H1 (cell line): ENCODE measurements around the gene CENPF. TPM values are rescaled to one million over a fixed set of nuclear protein-coding genes. Genes with fewer than 3 reads are reported as not detected.

ENCODE experiments used
- CTCF ChIA-PET: fragments of 300-600 bp; sonication (Branson Sonifier 250); formaldehyde crosslinking; loops from one replicate; lab custom pipeline; 2021; ENCODE audit not compliant: partially characterized antibody; lab: Charles Lee
- POLR2A ChIA-PET: fragments of 300-600 bp; sonication (Branson Sonifier 250); formaldehyde crosslinking; loops from one replicate; lab custom pipeline; 2021; ENCODE audit warnings: inconsistent platforms; ENCODE audit not compliant: partially characterized antibody; lab: Charles Lee
- DNase-seq, 2 experiments: peaks; one replicate each; pipeline versions ENCODE4 v3.0.0 to v3.0.0-alpha.2; 2010 to 2022; ENCODE audit warnings: low spot score in 2 of 2, low read depth in 1 of 2, mixed read lengths in 1 of 2
- FAIRE-seq: peaks from 2 replicates; lab custom pipeline; 2011; peaks lifted over from hg19 to GRCh38; lab: Jason Lieb, UNC
- H2AFZ ChIP-seq: 2 replicates; pipeline ENCODE4 v1.8.1; 2012; ENCODE audit warnings: low read length, inconsistent platforms
- H2AK5ac ChIP-seq: 2 replicates; pipeline ENCODE4 v1.6.1; 2013; ENCODE audit warnings: low read depth, low read length
- H2BK120ac ChIP-seq: replicated peaks from 2 replicates; pipeline ENCODE3; 2013; ENCODE audit warnings: low read depth, low read length, inconsistent platforms
- H2BK12ac ChIP-seq: 2 replicates; pipeline ENCODE4 v1.6.1; 2013; ENCODE audit warnings: low read depth, low read length
- H2BK15ac ChIP-seq: 2 replicates; pipeline ENCODE4 v1.6.1; 2013; ENCODE audit warnings: low read length
- H2BK20ac ChIP-seq: 2 replicates; pipeline ENCODE4 v1.6.1; 2013; ENCODE audit warnings: low read length
- H2BK5ac ChIP-seq: 2 replicates; pipeline ENCODE4 v1.6.1; 2013; ENCODE audit warnings: low read depth, low read length
- H3K14ac ChIP-seq: 2 replicates; pipeline ENCODE4 v1.6.1; 2013; ENCODE audit warnings: inconsistent platforms; ENCODE audit not compliant: insufficient read length
- H3K18ac ChIP-seq: 2 replicates; pipeline ENCODE4 v1.6.1; 2013; ENCODE audit warnings: low read length; ENCODE audit errors: extremely low read depth
- H3K23ac ChIP-seq: 2 replicates; pipeline ENCODE4 v1.6.1; 2013; ENCODE audit warnings: inconsistent platforms; ENCODE audit not compliant: insufficient read length
- H3K23me2 ChIP-seq: 2 replicates; pipeline ENCODE4 v1.6.1; 2013; ENCODE audit warnings: low read depth, low read length
- H3K27ac ChIP-seq: 2 replicates; pipeline ENCODE4 v1.6.1; 2011; ENCODE audit warnings: low read depth, low read length, inconsistent platforms
- H3K27me3 ChIP-seq, 4 experiments: replicated peaks in 1 of 4; 1 replicate in 1 of 4; 2 replicates in 3 of 4; pipeline versions ENCODE4 v1.6.1 to v1.8.1; 2011 to 2013; ENCODE audit warnings: low read length in 3 of 4, mild to moderate bottlenecking in 3 of 4, inconsistent platforms in 2 of 4, mixed read lengths in 2 of 4, moderate library complexity in 1 of 4; ENCODE audit not compliant: control insufficient read depth in 3 of 4, insufficient read depth in 3 of 4; ENCODE audit errors: extremely low read depth in 1 of 4
- H3K36me3 ChIP-seq, 4 experiments: 2 replicates each; pipeline versions ENCODE4 v1.6.1 to v1.8.1; 2011 to 2013; ENCODE audit warnings: mild to moderate bottlenecking in 4 of 4, low read length in 3 of 4, moderate library complexity in 2 of 4, control low read depth in 1 of 4, inconsistent platforms in 1 of 4; ENCODE audit not compliant: insufficient read depth in 4 of 4, control insufficient read depth in 2 of 4
- H3K4ac ChIP-seq: replicated peaks from 2 replicates; pipeline ENCODE3; 2013; ENCODE audit warnings: low read length, low read depth, mixed read lengths, inconsistent platforms; ENCODE audit not compliant: insufficient read length
- H3K4me1 ChIP-seq, 4 experiments: replicated peaks in 1 of 4; 1 replicate in 1 of 4; 2 replicates in 3 of 4; pipeline versions ENCODE4 v1.6.1 to v1.8.1; 2011 to 2013; ENCODE audit warnings: low read length in 3 of 4, inconsistent platforms in 2 of 4, mixed read lengths in 1 of 4; ENCODE audit not compliant: insufficient read depth in 4 of 4, control insufficient read depth in 3 of 4
- H3K4me2 ChIP-seq, 2 experiments: 2 replicates each; pipeline versions ENCODE4 v1.6.1 to v1.8.1; 2011 to 2013; ENCODE audit warnings: low read depth in 2 of 2, low read length in 2 of 2, control low read depth in 1 of 2, inconsistent platforms in 1 of 2, mild to moderate bottlenecking in 1 of 2; ENCODE audit not compliant: insufficient read depth in 1 of 2
- H3K4me3 ChIP-seq, 4 experiments: fragments of 200-600, 300-600 bp in 1 of 4; sonication (generic), shearing (Covaris generic), sonication (Bioruptor Twin) in 1 of 4; 2 replicates each; pipeline versions ENCODE4 v1.5.1 to v1.8.1; 2011 to 2016; ENCODE audit warnings: low read length in 4 of 4, low read depth in 3 of 4, control low read depth in 2 of 4, inconsistent platforms in 2 of 4, mild to moderate bottlenecking in 2 of 4, mixed read lengths in 1 of 4, moderate library complexity in 1 of 4; ENCODE audit not compliant: insufficient read depth in 2 of 4; ENCODE audit errors: extremely low read depth in 1 of 4
- H3K56ac ChIP-seq: replicated peaks from 2 replicates; pipeline ENCODE3; 2013; ENCODE audit warnings: low read depth, mild to moderate bottlenecking, mixed read lengths, low read length, inconsistent platforms; ENCODE audit not compliant: insufficient read length
- H3K79me1 ChIP-seq: 2 replicates; pipeline ENCODE4 v1.6.1; 2013; ENCODE audit warnings: low read depth, low read length, control low read depth
- H3K79me2 ChIP-seq, 2 experiments: 2 replicates each; pipeline versions ENCODE4 v1.6.1 to v1.8.1; 2012 to 2013; ENCODE audit warnings: low read length in 2 of 2, mild to moderate bottlenecking in 2 of 2, inconsistent platforms in 1 of 2; ENCODE audit not compliant: insufficient read depth in 2 of 2, control insufficient read depth in 1 of 2
- H3K9ac ChIP-seq, 4 experiments: replicated peaks in 1 of 4; 1 replicate in 1 of 4; 2 replicates in 3 of 4; pipeline versions ENCODE4 v1.6.1 to v1.8.1; 2011 to 2013; ENCODE audit warnings: low read depth in 3 of 4, low read length in 3 of 4, control low read depth in 2 of 4, mild to moderate bottlenecking in 2 of 4, moderate library complexity in 2 of 4, inconsistent platforms in 1 of 4; ENCODE audit errors: extremely low read depth in 1 of 4
- H3K9me3 ChIP-seq, 2 experiments: 2 replicates each; pipeline versions ENCODE4 v1.6.1 to v1.8.1; 2012 to 2013; ENCODE audit warnings: mild to moderate bottlenecking in 2 of 2, moderate library complexity in 2 of 2, control low read depth in 1 of 2, inconsistent platforms in 1 of 2, low read depth in 1 of 2, low read length in 1 of 2, mixed read lengths in 1 of 2; ENCODE audit not compliant: insufficient read depth in 2 of 2
- H4K20me1 ChIP-seq, 2 experiments: replicated peaks in 1 of 2; 2 replicates each; pipeline versions ENCODE3 to v1.8.1; 2011 to 2013; ENCODE audit warnings: inconsistent platforms in 2 of 2, low read length in 2 of 2, mild to moderate bottlenecking in 1 of 2; ENCODE audit not compliant: insufficient read depth in 2 of 2, control insufficient read depth in 1 of 2
- H4K5ac ChIP-seq: 2 replicates; pipeline ENCODE4 v1.6.1; 2013; ENCODE audit warnings: low read length, low read depth, mixed read lengths, inconsistent platforms; ENCODE audit not compliant: insufficient read length
- H4K8ac ChIP-seq: 2 replicates; pipeline ENCODE4 v1.8.0; 2013; ENCODE audit warnings: mild to moderate bottlenecking, moderate library complexity, low read length, inconsistent platforms; ENCODE audit not compliant: insufficient read depth; ENCODE audit errors: extremely low read depth
- H4K91ac ChIP-seq: replicated peaks from 2 replicates; pipeline ENCODE3; 2013; ENCODE audit warnings: low read length, mixed read lengths, inconsistent platforms; ENCODE audit not compliant: insufficient read length
- EP300 ChIP-seq, 2 experiments: IDR thresholded peaks; 1 replicate in 1 of 2; 2 replicates in 1 of 2; pipeline ENCODE4 v1.6.1; 2011 to 2012; ENCODE audit warnings: low read depth in 2 of 2, low read length in 2 of 2, mild to moderate bottlenecking in 2 of 2, borderline replicate concordance in 1 of 2, inconsistent platforms in 1 of 2, moderate library complexity in 1 of 2
- GABPA ChIP-seq: IDR thresholded peaks from 2 replicates; pipeline ENCODE4 v1.6.1; 2011; ENCODE audit warnings: mild to moderate bottlenecking, low read length, moderate library complexity, borderline replicate concordance; ENCODE audit not compliant: insufficient read depth
- HDAC6 ChIP-seq: IDR thresholded peaks from one replicate; pipeline ENCODE4 v1.7.1; 2012; ENCODE audit warnings: low read depth, mild to moderate bottlenecking, inconsistent platforms, low read length, moderate library complexity
- KDM1A ChIP-seq: fragments of 200-600, 300-600 bp; sonication (generic); IDR thresholded peaks from 2 replicates; pipeline ENCODE4 v1.7.1; 2016; ENCODE audit warnings: mild to moderate bottlenecking, low read length, borderline replicate concordance
- SP2 ChIP-seq: IDR thresholded peaks from 2 replicates; pipeline ENCODE4 v1.6.1; 2012; ENCODE audit warnings: mild to moderate bottlenecking, low read length, inconsistent platforms
- TCF12 ChIP-seq: IDR thresholded peaks from 2 replicates; pipeline ENCODE4 v1.6.1; 2011; ENCODE audit warnings: low read depth, mild to moderate bottlenecking, low read length
- ZNF274 ChIP-seq: IDR thresholded peaks from 2 replicates; pipeline ENCODE4 v1.7.0; 2012; ENCODE audit warnings: low read length, borderline replicate concordance; ENCODE audit errors: extremely low read depth
- WGBS, 2 experiments: shearing (Covaris generic) in 1 of 2; methylation state at CpG; one replicate each; pipeline versions ENCODE4 v1.1.6 to v1.1.7; 2013 to 2015; ENCODE audit warnings: low lambda C conversion rate in 2 of 2, mixed read lengths in 2 of 2, inconsistent platforms in 1 of 2, low coverage in 1 of 2, missing lambda C conversion rate in 1 of 2; ENCODE audit not compliant: insufficient replicate concordance in 2 of 2, insufficient coverage in 1 of 2, insufficient read length in 1 of 2; ENCODE audit errors: extremely low coverage in 1 of 2, missing lambda C conversion rate in 1 of 2; 5-methylcytosine and 5-hydroxymethylcytosine counted together
- polyA plus RNA-seq, 7 experiments: library from polyadenylated mRNA; depleted of rRNA in 3 of 7; stranded (reverse) in 5 of 7; unstranded in 2 of 7; fragments of >200 nt in 5 of 7; fragments of 200-250 nt in 2 of 7; gene quantifications; 1 replicate in 5 of 7; 2 replicates in 1 of 7; 4 replicates in 1 of 7; pipeline versions ENCODE4 v1.2.1 to v1.2.3, GENCODE V29; 2011 to 2013; ENCODE audit warnings: missing spikeins in 2 of 7, mixed read lengths in 2 of 7
- total RNA-seq: library from RNA; stranded (reverse); fragmentation: NEBNext Ultra II Directional; extraction: Animal tissue kit (Norgen Biotek cat#: 25700); gene quantifications from 2 replicates; pipeline ENCODE4 v1.2.1, GENCODE V29; 2021

CENPF gene
- total and polyA plus RNA-seq, 2 of the 8 experiments (the other 6 are each of a cell fraction or from before 2014, with no cell fraction given): 13.7 to 170 TPM

DNA sequence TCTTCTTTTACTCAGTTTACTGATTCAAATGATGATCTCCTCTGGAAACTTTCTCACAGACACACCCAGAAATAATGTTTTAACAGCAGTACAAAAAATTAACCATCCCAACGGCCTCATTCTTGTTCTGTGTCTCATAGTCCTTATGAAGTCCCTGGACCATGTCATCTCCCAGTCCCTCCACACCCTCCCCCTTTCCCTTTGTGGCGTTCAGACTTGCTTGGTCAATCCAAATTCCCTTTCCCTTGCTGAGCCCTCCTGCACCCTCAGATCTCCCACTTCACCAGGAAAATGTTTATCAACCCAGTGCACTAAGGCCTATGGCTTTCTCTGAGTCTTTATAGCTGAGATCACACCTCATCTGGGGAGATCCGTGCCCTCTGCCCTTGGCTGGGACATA lies 85.9 kb downstream of the CENPF start:
- Histone ChIP-seq H3K4me1 (peaks cover 0 to 5% (median 3%) of the 10 kb centered on the region in 4 experiments; a peak in 4 of 7 replicates), H4K8ac (no peak overlapping the region), H3K4me3 (no peak overlapping the region), H3K9ac (no peak overlapping the region), H3K9me3 (no peaks in the 10 kb centered on the region), H3K4me2 (no peak overlapping the region), H2AK5ac (no peak overlapping the region), H4K91ac (no peak overlapping the region), H3K23ac (no peak overlapping the region), H2BK12ac (no peak overlapping the region), H2BK120ac (no peak overlapping the region), H2BK20ac (no peak overlapping the region), H2BK15ac (no peak overlapping the region), H3K27me3 (no peaks in the 10 kb centered on the region), H4K20me1 (no peaks in the 10 kb centered on the region), H4K5ac (no peak overlapping the region), H3K36me3 (no peaks in the 10 kb centered on the region), H2BK5ac (no peak overlapping the region)
- CTCF ChIA-PET: interaction anchor here (1.4 to 2.1 kb wide), 2 partner anchors 8 to 361 kb away, joined by 4 to 6 read pairs; no protein-coding TSS in a partner anchor
- FAIRE-seq: no peak
- 90% methylated on average over 3 of the region's 3 CpGs; no CpG with 5 or more reads in 1 of the 2 experiments for WGBS, 2 experiments
- TF ChIP-seq EP300 (IDR thresholded peaks at IDR 0.05; ENCODE audit: borderline replicate concordance in 1 of 2, low read depth in 2 of 2, low read length in 2 of 2) (no peak), HDAC6 (no peak), SP2 (no peak), TCF12 (no peak), ZNF274 (no peak), KDM1A (no peak), GABPA (no peak)
- TF ChIP-seq, all 59 proteins: peak for 0
- Histone ChIP-seq H3K56ac (no peak overlapping the region), H3K79me2 (no peaks in the 10 kb centered on the region), H2AFZ (no peak overlapping the region), H3K4ac (no peak overlapping the region), H3K79me1 (no peaks in the 10 kb centered on the region), H3K18ac (no peak overlapping the region), H3K14ac (no peak overlapping the region), H3K23me2 (no peaks in the 10 kb centered on the region), H3K27ac (no peak overlapping the region)
- POLR2A ChIA-PET: no interaction called here
- no peak for DNase-seq
